Esophagus muscularis mucosa (tissue), 3 donors: Measurements from ENCODE around the gene CDC14B.

Source experiments
- CTCF ChIP-seq, 3 experiments: fragments of 200-600 bp in 2 of 3; fragments of 450-650 bp in 1 of 3; sonication (generic) in 2 of 3; IDR thresholded peaks; one replicate each; pipeline ENCODE4 v1.5.1; 2017 to 2019; ENCODE audit warnings: antibody characterized with exemption in 3 of 3, mild to moderate bottlenecking in 2 of 3, moderate library complexity in 1 of 3
- POLR2A ChIP-seq: fragments of 450-650 bp; IDR thresholded peaks from one replicate; pipeline ENCODE4 v1.6.1; 2017; ENCODE audit warnings: antibody characterized with exemption, moderate library complexity, mild to moderate bottlenecking, low read depth
- POLR2AphosphoS5 ChIP-seq, 2 donors: sonication (generic); formaldehyde crosslinking; IDR thresholded peaks; one replicate each; pipeline ENCODE4 v1.6.1; 2017; ENCODE audit warnings: antibody characterized with exemption in 2 of 2

GRCh38 chr9:96462541-96462940 is 157.1 kb downstream of the CDC14B start:
- TF ChIP-seq POLR2AphosphoS5 (IDR thresholded peaks at IDR 0.05) (no peak), CTCF (IDR thresholded peaks at IDR 0.05) (no peak), POLR2A (no peak)
